ENCODE results near the gene TLK1.

Gene TLK1

GRCh38 chr2:171160119-171160955 lies at the start of gene TLK1:
TSS of gene TLK1 (minus strand) at chr2:171160893. CDS start at chr2:171160428, 465 bp downstream.
- peak; percentile 55 for DNase-seq (ENCODE audit: low read depth)

DNA sequence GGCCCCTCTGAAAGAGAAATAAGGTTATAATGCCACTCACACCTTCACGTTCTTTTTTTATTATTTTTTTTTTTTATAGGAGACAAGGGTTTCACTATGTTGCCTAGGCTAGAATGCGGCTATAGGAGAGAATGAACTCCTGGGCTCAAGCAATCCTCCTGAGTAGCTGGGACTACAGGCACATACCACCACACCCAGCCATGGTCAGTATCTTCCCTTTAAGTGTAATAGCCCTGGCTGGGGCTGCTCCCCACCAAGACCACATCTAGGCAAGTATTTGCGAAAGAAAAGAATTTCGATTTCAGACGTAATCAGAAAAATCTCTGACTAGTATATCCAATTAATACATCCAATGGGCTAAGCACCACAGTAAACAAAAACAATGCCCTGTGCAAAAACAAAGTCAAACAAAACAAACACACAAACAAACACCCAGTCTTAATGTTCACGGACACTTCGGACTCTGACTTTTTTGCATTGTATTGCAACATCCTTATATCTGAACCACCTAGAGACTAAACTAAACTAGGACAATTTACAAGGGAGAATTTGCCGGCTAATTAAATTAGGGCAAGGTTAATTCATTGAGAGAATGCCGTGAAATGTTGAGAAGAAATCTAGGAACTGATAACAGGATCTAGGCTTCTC lies 49.6 kb upstream of the TLK1 start:
- no peak for DNase-seq (ENCODE audit: low read depth)

DNA sequence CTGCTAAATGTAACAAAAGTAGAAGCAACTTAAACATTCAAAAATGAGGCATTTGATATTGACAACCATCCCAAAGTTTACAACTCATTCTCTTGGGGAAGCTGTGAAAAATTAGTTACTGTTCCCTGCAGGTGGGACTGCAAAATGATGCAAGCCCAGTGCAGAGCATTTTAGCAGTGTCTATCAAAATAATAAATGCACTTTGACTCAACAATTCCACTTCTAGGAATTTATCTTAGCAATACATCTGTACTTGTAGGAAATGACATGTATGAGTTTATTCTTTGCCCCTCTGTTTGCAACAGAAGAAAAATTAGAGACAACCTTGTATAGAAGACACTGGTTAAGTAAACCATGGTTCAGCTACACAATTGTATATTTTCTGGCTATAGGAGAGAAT lies 48.0 kb upstream of the TLK1 start:
- no peak for DNase-seq (ENCODE audit: low read depth)

DNA sequence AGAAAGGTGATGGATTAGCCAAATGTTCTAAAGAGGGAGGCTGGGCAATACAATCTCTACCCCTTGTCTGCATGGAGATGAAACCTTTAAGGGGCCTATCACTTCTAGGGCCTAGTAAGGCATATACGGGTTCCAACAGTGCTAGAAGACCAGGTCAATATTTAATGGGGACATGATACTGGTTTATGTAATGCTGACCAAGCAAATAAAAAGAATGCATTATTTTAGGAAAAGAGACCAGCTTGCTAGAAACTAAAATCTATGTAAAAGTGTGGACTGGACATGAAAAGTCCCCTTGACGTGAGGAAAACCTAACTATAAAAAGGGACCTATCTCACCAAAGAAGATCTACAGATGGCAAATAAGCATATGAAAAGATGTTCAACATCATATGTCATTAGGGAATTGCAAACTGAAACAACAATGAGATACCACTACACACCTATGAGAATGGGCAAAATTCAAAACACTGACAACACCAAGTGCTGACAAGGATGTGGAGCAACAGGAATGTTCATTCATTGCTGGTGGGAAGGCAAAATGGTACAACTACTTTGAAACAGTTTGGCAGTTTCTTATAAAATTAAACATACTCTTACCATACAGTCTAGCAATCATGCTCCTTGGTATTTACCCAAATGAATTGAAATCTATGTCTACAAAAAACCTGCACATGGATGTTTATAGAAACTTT lies 45.9 kb upstream of the TLK1 start:
- DNase-seq (ENCODE audit: low read depth): no peak

GRCh38 chr2:171205551-171205950 lies 44.9 kb upstream of the TLK1 start:
- no peak for DNase-seq (ENCODE audit: low read depth)

DNA sequence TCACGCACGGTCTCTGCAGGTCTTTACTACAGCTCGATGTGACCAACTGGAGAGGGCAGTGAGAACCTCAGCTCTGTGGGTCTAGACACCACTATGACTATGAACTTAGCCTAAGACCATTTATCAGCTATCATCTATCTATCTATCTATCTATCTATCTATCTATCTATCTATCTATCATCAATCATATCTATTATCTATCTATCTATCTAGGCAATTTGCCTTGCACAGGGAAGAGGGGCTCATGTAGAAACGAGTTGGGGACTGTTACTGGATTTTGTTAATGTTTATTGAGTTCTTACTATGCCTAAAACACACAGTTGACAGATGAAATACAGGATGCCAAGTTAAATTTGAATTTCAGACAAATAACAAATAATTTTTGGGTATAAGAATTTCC lies 41.1 kb upstream of the TLK1 start:
- no peak for DNase-seq (ENCODE audit: low read depth)

DNA sequence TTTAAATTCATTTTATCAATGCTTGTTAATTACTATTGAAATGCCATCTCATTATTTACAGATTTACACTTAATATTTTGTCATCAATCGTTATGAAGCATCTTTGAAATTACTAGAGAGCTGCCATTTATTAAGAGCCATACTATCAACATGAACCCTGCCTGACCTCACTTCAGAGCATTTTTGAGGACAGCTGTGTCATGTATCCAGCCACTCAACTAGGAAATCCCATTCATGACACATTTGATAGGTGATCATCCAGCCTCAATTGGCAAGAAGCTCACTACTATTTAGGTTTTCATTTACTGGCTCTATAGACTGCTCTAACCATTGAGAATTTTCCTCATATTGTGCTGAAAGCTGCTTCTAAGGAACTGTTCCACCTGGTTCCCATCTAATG lies 40.6 kb upstream of the TLK1 start:
- DNase-seq (ENCODE audit: low read depth): no peak

- DNase-seq (ENCODE audit: low read depth): no peak
Observed at GRCh38 chr2:171200469-171200868, 39.8 kb upstream of the TLK1 start.

DNA sequence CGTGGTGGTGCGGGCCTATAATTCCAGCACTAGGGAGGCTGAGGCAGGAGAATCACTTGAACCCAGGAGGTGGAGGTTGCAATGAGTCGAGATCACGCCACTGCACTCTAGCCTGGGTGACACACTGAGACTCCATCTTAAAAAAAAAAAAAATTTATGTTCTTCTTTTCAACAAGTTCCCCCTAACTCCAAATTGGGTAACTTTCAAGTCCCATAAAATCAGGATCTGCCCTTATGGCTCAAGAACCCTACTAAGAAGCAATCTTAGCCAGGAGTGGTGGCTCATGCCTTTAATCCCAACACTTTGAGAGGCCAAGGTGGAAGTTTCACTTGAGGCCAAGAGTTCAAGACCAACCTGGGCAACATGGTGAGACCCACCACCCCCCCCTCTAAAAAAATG lies 30.3 kb upstream of the TLK1 start:
- no peak for DNase-seq (ENCODE audit: low read depth)

GRCh38 chr2:171187819-171188218 lies 27.1 kb upstream of the TLK1 start:
- no peak for DNase-seq (ENCODE audit: low read depth)

- no peak for DNase-seq (ENCODE audit: low read depth)
Observed at GRCh38 chr2:171187177-171187576, 26.5 kb upstream of the TLK1 start.

DNA sequence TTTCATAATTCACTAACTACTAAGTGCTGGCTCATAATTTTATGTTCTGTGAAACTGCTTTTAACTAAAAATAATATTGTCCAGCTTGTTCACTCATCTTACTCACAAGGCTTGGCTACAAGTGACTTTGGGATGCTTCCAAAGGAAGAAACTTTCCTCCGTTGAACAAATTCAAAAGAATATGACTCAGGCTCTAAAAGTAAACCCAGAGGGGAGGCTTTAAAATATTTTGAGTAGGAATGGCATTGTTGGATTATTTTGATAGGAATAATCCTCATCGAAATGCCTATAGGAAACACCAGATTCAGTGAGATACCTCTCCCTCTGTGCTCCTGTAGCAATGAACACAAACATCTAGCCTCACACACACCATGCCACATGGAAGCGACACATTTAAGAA lies 25.2 kb upstream of the TLK1 start:
- DNase-seq (ENCODE audit: low read depth): no peak

DNA sequence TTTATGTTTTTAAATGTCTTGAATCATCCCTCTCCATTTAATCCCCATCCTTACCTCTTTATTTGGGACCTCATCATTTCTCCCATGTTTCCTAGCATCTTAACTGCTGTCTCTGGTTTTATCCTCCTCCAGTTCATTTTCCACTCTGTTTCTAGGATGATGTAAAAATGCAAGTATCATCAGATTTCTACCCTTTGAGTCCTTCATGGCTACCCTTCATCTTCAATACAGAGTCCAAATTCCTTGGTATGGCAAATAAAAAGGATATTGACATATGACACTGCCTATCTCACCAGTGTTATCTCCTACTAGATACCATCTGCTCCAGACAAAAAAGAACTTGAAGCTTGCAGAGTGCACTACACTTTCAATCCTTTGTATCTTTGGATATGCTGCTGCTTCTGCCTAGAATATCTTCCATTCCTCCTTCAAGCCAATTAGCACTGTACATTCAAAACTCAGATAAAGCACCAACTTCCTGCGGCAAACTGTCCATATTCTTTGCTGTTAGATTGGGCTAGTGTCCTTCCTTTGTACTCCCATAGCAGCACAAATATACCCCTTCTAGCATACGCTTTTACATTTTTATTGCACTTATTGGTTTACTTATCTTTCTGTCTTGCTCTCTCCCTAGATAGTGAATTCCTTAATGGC lies 24.6 kb upstream of the TLK1 start:
- no peak for DNase-seq (ENCODE audit: low read depth)

DNA sequence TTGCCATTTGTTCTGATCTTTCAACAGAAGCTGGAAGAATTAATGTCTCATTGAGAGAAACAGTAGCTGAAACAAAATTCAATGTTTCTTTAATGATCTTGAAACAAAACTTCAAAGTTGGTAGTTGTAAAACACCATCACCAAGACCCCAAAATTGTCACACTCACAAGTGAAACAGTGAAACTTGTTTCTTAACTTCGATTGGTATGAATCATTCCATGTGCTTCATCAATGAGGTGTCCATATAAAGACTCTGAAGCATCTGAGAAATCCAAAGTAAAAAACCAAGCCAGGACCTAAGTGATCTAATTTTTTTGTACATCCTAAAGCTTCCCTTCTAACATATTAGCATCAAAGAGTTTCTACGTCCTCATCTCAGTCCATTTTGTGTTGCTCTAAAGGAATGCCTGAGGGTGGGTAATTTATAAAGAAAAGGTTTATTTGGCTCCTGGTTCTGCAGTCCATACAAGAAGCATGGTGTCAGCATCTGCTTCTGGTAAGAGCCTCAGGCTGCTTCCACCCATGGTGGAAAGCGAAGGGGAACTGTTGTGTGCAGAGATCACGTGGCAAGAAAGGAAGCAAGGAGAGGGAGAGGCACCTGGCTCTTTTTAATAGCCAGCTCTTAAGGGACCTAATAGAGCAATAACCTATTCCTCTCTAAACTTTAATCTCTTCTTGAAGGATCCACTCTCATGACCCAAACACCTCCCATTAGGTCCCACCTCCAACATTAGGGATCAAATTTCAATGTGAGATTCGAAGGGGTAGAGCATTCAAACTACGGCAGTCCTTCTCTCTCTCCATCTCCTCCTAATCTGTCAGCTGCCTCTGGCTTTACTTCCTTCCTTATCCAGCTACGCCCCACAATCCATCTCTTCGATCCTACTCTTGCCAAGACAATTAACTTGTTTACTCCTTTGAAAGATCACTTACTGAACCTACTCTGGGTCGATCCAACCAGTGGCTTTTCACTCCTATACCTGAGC lies 20.7 kb upstream of the TLK1 start:
- DNase-seq (ENCODE audit: low read depth): no peak

DNA sequence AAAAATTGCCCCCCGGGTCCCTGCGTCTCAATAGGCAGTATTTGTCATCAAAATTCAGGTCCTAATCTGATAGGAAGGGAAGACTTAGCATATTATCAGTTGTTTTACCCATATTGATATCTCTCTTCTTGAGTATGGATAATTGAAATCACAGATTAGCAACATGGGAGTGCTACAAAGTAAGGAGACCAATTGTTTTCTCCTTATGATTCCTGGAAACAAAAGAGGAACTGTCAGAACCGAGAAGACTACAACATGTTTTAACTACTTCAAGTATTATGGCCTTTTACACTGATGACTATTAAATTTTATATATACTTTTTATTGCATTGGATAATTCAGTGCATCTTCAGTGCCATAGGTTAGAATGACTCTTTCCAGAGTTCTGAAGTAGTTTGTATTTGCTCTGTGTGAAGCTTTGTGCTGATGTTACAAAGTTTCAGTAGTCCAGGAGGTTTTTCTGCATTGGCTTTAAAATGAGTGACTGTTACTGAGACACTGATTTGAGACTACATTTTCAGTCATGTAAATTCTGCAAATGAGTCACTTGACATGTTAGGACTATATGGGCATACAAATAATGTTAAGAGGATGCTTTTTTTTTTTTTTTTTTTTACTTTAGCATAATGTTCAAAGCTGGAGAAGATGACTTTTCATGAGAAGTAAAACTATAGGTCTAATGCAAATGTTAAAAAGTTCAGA lies 19.7 kb upstream of the TLK1 start:
- DNase-seq (ENCODE audit: low read depth): no peak

- no peak for DNase-seq (ENCODE audit: low read depth)
Observed at GRCh38 chr2:171178993-171179392, 18.3 kb upstream of the TLK1 start.

- DNase-seq (ENCODE audit: low read depth): no peak
Observed at GRCh38 chr2:171176516-171176915, 15.8 kb upstream of the TLK1 start.

GRCh38 chr2:171174075-171174474 lies 13.4 kb upstream of the TLK1 start:
- DNase-seq (ENCODE audit: low read depth): no peak

- DNase-seq (ENCODE audit: low read depth): no peak
Observed at GRCh38 chr2:171173087-171173486, 12.4 kb upstream of the TLK1 start.

GRCh38 chr2:171171808-171172207 lies 11.1 kb upstream of the TLK1 start:
- no peak for DNase-seq (ENCODE audit: low read depth)

- DNase-seq (ENCODE audit: low read depth): no peak
Observed at GRCh38 chr2:171169839-171170238, 9.1 kb upstream of the TLK1 start.

Data from activated gamma-delta T cell treated with anti-CD3 and anti-CD28 coated beads, Interleukin-2, amount 50 U/mL, for 16 hours (primary cell).